GM21381 (cell line): ENCODE data around the gene ZSCAN31.
"Not testable (repeated sequence)": the region's sequence is repeated elsewhere in the genome, so short reads cannot be mapped to it uniquely, and the experiment has no call there.

Source experiments
- ATAC-seq: cut with Tn5 transposase; IDR thresholded peaks from one replicate; pipeline ENCODE4 v1.9.1; 2021; ENCODE audit warnings: mild to moderate bottlenecking, moderate library complexity; ENCODE audit not compliant: unreplicated experiment

The ZSCAN31 gene

DNA sequence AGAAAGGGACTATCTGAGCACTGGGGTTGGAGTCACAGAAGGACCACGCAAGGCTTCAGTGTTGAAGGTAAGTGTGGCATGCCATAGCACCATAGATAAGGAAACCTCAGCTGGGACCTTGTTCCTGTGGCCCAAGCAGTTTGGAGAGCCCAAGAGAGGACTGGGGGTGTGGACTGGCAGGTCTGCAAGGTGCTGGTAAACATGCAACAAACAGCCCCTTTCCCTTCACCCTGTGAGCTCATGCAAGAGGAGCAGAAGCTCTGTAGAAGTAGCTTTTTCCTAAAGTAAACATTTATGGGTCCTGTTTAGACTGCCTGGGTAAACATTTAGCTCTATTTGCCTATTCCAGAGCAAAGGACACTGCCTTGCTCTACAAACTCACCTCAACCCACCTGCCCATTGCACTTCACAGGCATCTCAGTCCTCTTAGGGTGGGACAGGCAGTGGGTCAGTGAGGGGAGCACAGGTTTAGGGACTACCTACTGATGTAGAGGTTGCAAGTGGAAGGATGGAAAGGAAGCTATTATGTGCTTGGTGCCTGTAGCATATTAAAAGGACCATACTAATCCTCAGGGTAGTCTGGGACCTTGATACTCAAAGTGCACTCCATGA lies 12.0 kb downstream of the ZSCAN31 start:
- no peak for ATAC-seq

DNA sequence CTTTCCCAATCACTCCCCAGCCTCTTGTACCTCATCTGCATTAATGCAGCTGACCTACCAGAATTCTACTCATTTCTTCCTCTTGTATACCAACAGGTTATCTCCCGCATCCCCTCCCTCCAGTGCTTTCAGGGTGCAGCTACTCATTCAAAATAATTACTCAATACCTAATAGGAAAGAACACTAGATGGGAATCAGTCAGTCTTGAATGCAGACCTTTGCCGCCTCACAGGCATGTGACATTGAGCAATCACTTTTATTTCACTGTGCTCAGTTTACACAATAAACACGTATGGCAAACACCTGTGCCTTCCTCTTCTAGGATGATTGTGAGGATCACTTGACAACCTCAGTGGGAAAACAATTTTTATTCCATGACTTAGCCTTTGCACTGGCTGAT lies 13.3 kb downstream of the ZSCAN31 start:
- ATAC-seq = no peak

DNA sequence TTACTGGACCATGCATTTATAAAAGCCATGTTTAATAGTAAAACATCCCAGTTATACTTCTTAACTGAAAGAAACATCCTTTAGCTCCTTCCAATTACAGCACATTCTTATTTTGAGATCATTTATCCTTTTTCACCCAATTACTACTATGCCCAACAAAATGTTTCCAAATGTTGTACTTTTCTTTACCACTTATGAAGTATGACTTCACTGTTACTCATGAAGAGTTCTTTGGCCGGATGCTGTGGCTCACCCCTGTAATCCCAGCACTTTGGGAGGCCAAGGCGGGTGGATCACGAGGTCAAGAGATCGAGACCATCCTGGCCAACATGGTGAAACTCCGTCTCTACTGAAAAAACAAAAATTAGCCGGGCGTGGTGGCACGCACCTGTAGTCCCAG lies 18.1 kb downstream of the ZSCAN31 start:
- not testable (repeated sequence) for ATAC-seq

DNA sequence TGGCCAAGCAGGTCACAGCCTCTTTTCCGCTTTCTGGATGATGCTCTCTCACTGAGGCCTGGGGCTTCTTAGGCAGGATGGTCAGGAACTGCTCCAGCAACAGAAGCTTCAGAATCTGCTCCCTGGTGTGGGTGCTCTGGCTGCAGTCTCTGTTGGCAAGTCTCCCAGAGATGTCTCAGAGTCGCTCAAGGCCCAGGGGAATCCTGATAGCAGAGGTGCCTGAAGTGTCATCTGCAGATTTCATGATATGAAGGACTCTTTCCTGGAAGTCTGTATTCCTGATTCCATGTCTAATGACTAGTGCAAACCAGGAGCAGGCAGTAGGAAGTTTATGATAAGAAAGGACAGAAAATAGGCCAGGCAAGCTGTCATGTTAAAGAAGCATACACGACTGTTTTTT lies 20.3 kb downstream of the ZSCAN31 start:
- ATAC-seq = no peak

DNA sequence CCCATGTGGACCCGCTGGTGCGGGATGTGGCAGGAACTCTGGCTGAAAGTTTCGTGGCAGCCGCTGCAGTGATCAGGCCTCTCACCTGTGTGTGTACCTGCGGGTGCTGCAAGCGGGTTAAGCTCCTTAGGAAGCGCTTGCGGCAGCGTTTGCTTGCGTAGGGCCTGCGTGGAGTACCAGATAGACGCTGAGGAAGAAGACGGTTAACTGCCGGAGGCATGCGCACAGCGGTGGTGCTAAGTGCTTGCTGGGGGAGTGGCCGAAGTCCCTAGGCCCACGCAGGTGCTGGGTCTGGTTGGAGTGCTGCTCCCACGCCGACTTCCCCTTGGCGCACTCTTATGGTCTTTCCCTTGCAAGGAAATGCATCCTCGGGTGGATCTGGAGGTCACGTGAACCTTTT lies 23.0 kb downstream of the ZSCAN31 start:
- no peak for ATAC-seq

DNA sequence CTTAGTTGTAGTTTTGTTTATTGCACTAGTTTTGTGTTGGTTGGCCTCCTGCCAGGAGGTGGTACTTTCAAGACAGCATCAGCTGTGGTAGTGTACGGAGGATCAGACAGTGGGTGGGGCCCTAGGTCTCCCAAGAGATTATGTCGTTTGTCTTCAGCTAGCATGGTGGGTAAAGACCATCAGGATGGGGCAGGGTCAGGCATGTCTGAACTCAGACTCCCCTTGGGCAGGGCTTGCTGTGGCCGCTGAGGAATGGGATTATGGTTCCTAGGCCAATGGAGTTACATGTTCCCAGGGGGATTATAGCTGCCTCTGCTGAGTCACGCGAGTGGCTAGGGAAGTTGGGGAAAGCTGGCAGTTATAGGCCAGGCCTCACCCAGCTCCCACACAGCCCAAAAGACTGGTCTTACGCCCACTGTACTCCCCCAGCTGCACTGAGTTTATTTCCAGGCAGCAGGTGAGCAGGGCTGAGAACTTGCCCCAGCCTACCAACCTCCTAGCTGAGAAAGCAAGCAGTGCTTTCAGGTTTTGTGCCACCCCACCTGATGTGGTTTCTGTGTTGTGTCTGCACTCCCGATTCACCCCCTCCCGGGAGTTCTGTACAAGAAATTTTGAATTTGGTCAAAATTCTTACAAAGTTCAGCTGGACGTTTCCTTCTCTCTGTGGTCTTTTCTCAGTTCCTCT lies 24.7 kb downstream of the ZSCAN31 start:
- ATAC-seq = no peak

DNA sequence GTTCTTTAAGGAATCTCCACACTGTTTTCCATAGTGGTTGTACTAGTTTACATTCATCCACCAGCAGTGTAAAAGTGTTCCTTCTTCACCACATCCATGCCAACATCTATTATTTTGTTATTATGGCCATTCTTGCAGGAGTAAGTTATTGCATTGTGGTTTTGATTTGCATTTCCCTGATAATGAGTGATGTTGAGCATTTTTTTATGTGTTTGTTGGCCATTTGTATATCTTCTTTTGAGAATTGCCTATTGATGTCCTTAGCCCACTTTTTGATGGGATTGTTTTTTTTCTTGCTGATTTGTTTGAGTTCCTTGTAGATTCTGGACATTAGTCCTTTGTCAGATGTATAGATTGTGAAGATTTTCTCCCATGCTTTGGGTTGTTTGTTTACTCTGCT lies 29.6 kb downstream of the ZSCAN31 start:
- ATAC-seq = not testable (repeated sequence)

DNA sequence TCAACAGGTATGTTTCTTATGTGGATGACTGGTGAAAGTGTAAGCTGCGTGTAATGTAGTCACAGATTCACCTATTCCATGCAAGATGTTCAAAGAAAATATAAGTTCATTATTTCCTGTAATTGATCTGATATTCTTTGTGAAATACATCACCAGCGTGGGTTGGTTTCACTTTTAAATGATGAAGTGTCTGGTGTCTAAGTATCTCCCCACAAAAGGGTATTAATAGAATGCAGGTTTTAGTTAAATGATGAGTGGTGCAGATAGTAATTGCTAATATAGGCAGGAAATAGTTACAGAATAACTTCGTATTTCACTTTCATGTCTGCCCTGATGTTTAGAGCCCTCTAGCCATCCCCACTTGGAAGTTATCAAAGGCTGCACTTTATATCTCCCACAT lies 32.4 kb downstream of the ZSCAN31 start:
- peak; percentile 88 for ATAC-seq

DNA sequence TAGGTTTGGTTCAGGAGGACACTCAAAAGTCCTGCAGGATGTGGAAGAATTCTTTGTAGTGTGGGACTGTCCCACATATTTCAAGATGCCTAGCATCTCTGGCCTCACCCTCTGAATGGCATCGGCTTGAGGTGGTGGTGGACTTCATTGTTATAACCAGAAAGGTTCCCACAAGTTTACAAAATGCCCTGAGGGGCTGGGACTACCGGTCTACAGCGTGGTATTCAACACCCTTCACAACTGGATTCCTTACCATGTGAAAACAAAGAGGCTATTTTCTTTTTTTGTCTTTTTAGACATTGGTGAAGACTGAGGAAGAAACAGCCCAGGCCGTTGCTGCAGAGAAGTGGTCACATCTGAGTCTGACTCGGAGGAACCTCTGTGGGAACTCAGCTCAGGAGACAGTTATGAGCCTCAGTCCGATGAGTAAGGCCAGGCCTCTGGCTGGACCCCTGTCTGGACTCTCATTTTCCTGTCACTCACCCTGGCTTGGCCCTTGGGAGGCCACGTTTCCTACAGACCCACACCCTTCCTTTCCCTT lies 39.4 kb downstream of the ZSCAN31 start:
- ATAC-seq = no peak

DNA sequence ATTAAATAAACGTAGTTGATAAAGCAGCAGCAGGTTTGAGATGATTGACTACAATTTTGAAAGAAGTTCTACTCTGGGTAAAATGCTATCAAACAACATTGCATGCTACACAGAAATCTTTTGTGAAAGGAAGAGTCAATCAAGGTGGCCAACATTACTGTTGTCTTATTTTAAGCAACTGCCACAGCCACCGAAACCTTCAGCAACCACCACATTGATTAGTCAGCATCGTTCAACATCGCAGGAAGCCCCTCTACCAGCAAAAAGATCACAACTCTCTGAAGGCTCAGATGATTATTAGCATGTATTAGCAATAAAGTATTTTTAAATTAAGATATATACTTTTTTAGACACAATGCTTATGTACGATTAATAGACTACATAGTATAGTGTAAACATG lies 40.6 kb downstream of the ZSCAN31 start:
- ATAC-seq = no peak

DNA sequence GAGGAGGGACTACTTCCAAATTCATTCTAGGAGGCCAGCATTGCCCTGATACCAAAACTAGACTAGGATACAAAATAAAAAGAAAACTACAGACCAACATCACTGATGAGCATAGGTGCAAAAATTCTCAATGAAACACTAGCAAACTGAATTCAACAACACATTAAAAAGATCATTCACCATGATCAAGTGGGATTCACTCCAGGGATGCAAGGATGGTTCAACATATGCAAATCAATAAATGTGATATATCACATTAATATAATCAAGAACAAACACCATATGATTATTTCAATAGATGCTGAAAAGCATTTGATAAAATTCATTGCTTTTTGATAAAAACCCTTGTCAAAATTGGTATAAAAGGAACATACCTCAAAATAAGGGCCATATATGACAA lies 44.4 kb downstream of the ZSCAN31 start:
- ATAC-seq = no peak

DNA sequence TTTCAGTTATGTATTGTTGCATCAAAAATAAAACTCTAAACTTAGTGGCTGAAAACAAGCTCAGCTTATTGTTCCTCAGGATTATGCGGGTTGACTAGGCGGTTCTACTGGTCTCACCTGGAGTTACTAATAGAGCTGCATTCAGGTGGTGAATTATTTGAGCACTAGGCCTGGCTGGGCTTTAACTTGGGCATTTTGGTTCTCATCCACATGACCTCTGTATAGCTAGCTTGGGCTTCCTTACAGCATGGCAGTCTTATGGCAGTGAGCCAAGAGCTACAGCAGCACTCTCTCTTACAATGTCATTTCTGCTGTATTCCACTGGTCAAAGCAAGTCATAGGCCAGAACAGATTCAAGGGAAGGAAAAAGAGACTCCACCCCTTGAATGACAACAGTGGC lies 53.0 kb downstream of the ZSCAN31 start:
- ATAC-seq = no peak

DNA sequence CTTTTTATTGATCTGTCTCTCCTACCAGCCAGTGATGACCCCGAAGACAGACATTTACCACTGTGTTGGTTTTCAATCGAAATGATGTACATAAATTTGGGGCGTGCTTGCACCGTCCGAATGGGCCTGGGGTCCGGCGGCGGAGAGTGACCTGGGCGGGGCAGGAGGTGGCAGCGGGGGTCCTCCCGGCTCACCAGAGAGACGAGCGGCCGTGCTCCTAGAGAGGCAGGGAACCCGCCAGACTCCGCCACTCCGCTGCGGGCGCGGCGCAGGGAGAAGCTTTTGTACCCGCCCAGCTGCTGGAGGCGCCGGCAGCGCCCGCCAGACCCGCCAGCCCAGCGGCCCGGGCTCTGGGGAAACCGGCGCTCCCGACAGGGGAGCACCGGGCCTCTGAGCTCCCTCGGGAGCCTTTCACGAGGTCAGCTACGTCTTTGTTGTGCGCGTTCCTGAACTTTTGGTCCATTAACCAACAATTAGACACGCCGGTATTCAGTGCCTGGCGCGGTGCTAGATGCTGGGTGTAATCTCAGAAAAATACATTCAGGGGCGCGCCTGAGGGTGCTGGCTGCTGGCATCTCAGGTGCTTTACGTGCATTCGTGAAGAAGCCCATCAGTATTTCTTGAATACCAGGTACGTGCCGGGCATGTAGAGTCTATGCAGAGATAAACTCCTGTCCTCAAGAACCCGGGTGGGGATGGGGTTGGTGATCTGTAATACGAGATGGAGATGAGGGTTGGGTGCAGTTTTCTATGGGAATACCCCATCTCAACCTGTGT lies 54.5 kb downstream of the ZSCAN31 start, which contains the start of gene PGBD1:
PGBD1 (plus strand) TSS at position 285 of the 777 bp plus-strand sequence. CDS start 2,242 bp downstream, outside the sequence.
- ATAC-seq = peak; percentile 84

DNA sequence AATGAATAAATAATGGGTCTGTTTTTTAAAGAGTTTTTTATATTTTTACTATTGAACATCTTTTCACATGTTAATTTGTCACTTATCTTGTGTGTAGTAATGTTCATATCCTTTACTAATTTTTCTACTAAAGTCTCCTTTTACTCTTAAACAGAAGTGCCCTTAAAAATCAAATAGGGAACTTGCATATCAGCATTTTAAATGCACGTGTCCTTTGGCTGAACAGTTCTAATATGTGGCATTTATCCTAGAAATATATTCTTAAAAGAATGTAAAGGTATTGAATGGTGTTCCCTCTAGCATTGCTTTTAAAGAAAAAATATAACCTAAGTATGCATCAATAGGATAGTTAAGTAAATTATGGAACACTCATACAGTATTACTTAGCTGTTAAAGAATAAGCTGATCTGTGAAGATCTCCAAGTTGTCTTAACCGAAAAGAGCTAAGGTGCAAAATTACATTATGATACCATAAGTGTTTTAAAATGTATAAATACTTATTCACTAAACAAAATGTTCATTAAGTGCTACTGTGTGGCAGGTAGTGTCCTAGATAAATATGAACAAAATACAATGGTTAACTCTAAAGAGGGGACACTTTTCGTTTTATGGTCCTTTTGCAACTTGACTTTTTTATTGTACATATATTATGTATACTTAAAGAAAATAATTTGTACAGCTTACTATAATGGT lies 55.2 kb downstream of the ZSCAN31 start:
- no peak for ATAC-seq

DNA sequence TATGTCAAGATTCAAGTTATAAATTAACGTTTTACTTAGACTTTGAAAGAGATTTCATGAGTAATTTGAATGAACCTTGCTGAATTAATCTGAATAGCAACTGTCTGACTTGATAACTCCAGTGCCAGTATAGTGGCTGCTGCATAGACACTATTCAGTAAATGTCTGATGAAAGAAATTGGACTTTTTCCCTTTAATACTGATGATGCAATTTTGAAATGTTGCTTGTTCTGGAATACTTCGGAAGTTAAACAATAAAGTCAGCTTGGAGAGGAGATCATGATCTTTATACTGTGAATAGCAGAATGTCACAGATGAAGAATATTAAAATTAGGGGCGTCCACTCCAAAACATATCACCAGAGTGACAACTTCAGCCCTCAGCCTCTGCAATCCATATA lies 58.2 kb downstream of the ZSCAN31 start:
- ATAC-seq = no peak

DNA sequence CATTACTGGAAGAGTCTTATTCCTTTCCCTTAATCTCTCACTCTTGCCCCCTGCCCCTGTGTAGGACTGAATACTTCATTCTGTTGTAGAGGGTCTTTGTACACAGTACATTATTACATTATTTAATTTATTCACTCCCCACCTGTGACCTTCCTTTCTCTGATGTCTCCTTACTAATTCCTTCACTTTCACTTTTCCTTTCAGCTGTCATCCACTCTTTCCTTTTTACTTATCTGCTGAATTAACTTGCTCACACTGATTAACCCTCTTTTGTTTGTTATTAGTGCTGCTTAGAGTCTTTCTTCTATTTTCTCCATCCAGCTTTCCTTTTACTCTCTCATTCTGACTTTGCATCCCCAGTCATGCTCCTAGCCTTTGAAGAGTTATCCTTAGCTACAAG lies 61.1 kb downstream of the ZSCAN31 start:
- no peak for ATAC-seq
